HG03045 (cell line): ENCODE data around the gene CEBPA.
"Not testable (repeated sequence)": the region's sequence is repeated elsewhere in the genome, so short reads cannot be mapped to it uniquely, and the experiment has no call there.

Source experiments
- ATAC-seq: cut with Tn5 transposase; IDR thresholded peaks from one replicate; pipeline ENCODE4 v1.9.1; 2021; ENCODE audit warnings: mild to moderate bottlenecking, moderate library complexity; ENCODE audit not compliant: unreplicated experiment

CEBPA gene

GRCh38 chr19:33301144-33301899 is 1.0 kb downstream of the CEBPA start:
- ATAC-seq, result no peak

GRCh38 chr19:33300894-33301143 is 1.5 kb downstream of the CEBPA start:
- ATAC-seq, result no peak

GRCh38 chr19:33300009-33300893 is 2.1 kb downstream of the CEBPA start:
- ATAC-seq, result no peak

- ATAC-seq, result no peak
Measured at GRCh38 chr19:33299051-33299688, 3.2 kb downstream of the CEBPA start.

- ATAC-seq, result no peak
Measured at GRCh38 chr19:33298146-33298911, 4.0 kb downstream of the CEBPA start.

- no peak for ATAC-seq
Measured at GRCh38 chr19:33297401-33298145, 4.8 kb downstream of the CEBPA start.

GRCh38 chr19:33296488-33296971 is 5.8 kb downstream of the CEBPA start:
- no peak for ATAC-seq

- no peak for ATAC-seq
Measured at GRCh38 chr19:33295621-33296487, 6.5 kb downstream of the CEBPA start.

- ATAC-seq, result not testable (repeated sequence)
Measured at GRCh38 chr19:33295046-33295445, 7.3 kb downstream of the CEBPA start.

GRCh38 chr19:33294058-33294798 is 8.1 kb downstream of the CEBPA start:
- no peak for ATAC-seq

- ATAC-seq, result no peak
Measured at GRCh38 chr19:33293255-33294057, 8.9 kb downstream of the CEBPA start.

- ATAC-seq, result no peak
Measured at GRCh38 chr19:33292595-33293254, 9.6 kb downstream of the CEBPA start.

GRCh38 chr19:33291623-33292534 is 10.5 kb downstream of the CEBPA start:
- ATAC-seq, result no peak

- ATAC-seq, result no peak
Measured at GRCh38 chr19:33290956-33291622, 11.2 kb downstream of the CEBPA start.

GRCh38 chr19:33290082-33290815 is 12.1 kb downstream of the CEBPA start:
- ATAC-seq, result no peak
